ENCODE data around the gene ENPP7. TPM values are rescaled to one million over a fixed set of nuclear protein-coding genes. Genes with fewer than 3 reads are reported as not detected.

Gene ENPP7, protein sequence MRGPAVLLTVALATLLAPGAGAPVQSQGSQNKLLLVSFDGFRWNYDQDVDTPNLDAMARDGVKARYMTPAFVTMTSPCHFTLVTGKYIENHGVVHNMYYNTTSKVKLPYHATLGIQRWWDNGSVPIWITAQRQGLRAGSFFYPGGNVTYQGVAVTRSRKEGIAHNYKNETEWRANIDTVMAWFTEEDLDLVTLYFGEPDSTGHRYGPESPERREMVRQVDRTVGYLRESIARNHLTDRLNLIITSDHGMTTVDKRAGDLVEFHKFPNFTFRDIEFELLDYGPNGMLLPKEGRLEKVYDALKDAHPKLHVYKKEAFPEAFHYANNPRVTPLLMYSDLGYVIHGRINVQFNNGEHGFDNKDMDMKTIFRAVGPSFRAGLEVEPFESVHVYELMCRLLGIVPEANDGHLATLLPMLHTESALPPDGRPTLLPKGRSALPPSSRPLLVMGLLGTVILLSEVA
- total RNA-seq: not detected in 2 replicates

DNA sequence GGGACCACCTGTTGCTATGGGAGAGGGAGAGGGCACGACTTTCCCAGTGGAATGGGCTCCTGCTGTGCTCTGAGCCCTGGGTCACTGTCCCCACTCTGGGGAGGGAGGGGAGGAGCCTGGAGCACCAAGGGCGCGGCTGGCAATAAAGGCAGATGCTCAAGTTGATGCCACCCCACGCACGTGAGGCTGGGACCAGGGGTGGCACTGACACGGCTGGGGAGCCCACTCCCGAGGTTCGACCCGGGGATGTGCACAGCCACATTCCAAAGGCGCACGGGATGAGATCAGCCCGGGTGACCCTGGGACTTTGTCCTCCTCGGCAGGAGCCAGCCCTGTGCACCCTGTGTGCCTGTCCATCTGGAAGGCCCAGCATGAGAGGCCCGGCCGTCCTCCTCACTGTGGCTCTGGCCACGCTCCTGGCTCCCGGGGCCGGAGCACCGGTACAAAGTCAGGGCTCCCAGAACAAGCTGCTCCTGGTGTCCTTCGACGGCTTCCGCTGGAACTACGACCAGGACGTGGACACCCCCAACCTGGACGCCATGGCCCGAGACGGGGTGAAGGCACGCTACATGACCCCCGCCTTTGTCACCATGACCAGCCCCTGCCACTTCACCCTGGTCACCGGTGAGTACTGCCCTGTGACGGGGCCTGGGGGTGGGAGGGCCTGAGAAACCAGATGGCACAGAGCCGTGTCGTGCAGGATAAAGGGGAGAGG is at the start of gene ENPP7:
ENPP7 (plus strand) TSS at position 175 of the 715 bp plus-strand sequence; CDS start at position 372, 197 bp downstream.

DNA sequence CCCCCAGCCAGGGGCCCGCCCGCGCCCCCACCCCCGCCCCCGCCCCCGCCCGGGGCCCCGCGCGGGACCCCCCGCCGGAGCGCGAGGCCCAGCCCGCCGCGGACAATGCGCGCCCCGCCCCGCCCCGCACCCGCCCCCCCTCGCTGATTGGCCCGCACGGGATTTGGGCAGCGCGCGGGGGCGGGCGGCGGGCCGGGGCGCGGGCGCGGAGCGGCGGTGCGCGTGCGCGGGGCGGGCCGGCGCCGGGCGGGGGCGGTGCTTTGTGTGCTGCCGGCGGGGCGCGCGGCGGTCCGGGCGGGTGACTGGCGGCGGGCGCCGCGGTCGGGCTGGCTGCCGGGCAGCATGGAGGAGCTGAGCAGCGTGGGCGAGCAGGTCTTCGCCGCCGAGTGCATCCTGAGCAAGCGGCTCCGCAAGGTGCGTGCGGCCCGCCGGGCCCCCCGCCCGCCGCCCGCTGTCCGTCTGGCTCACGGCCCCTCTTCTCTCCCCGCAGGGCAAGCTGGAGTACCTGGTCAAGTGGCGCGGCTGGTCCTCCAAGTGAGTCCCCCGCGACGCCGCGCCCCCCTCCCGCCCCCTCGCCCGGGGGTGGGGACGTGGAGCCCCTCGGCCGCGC is 47.3 kb downstream of the ENPP7 start, which contains the start of gene CBX2:
CBX2 (plus strand) TSS at position 255 of the 610 bp plus-strand sequence; CDS start at position 343, 88 bp downstream.

Other genes starting within 250 kb of the ENPP7 start
- not detected in 2 replicates for gene RBFOX3, start 119.9 kb upstream of the ENPP7 start, total RNA-seq
- 0.64 and 0.96 TPM in 2 replicates for gene CBX2, start 47.2 kb downstream of the ENPP7 start, total RNA-seq
- gene CBX8, start 66.1 kb downstream of the ENPP7 start, total RNA-seq: 3.4 and 4.3 TPM in 2 replicates
- gene CBX4, start 108.5 kb downstream of the ENPP7 start, total RNA-seq: 16.6 and 42.8 TPM in 2 replicates